Fibroblast of lung (primary cell): Measurements from ENCODE around the gene C5orf24. TPM values are rescaled to one million over a fixed set of nuclear protein-coding genes. Genes with fewer than 3 reads are reported as not detected.

Experiments used
- DNase-seq, 2 donors: peaks; one replicate each; pipeline versions ENCODE4 v3.0.0 to v3.0.0-alpha.2; 2010; ENCODE audit warnings: low read depth in 2 of 2
- H2AFZ ChIP-seq: 2 replicates; pipeline ENCODE4 v1.5.1; 2012; ENCODE audit warnings: low read length, control low read depth, inconsistent platforms
- H3K27ac ChIP-seq: 2 replicates; pipeline ENCODE4 v1.5.1; 2011; ENCODE audit warnings: low read length, control low read depth; ENCODE audit not compliant: insufficient read depth
- H3K27me3 ChIP-seq: 2 replicates; pipeline ENCODE4 v1.5.1; 2011; ENCODE audit warnings: mild to moderate bottlenecking, low read length; ENCODE audit not compliant: control insufficient read depth, insufficient read depth
- H3K36me3 ChIP-seq: 2 replicates; pipeline ENCODE4 v1.5.1; 2011; ENCODE audit warnings: low read length; ENCODE audit not compliant: control insufficient read depth, insufficient read depth
- H3K4me1 ChIP-seq: 2 replicates; pipeline ENCODE4 v1.5.1; 2011; ENCODE audit warnings: low read length; ENCODE audit not compliant: control insufficient read depth, insufficient read depth; ENCODE audit errors: extremely low read depth
- H3K4me2 ChIP-seq: 2 replicates; pipeline ENCODE4 v1.5.1; 2011; ENCODE audit warnings: low read length, control low read depth; ENCODE audit not compliant: insufficient read depth; ENCODE audit errors: extremely low read depth
- H3K4me3 ChIP-seq, 4 experiments: fragments of 200-600 bp in 1 of 4; sonication (generic) in 1 of 4; replicated peaks in 1 of 4; 2 replicates each; pipeline ENCODE4 v1.5.1; 2011 to 2016; ENCODE audit warnings: low read length in 4 of 4, low read depth in 3 of 4, mild to moderate bottlenecking in 3 of 4, control low read depth in 2 of 4, inconsistent platforms in 1 of 4, mixed read lengths in 1 of 4; ENCODE audit not compliant: insufficient read depth in 1 of 4; ENCODE audit errors: control extremely low read depth in 1 of 4
- H3K79me2 ChIP-seq: 2 replicates; pipeline ENCODE4 v1.5.1; 2012; ENCODE audit warnings: mild to moderate bottlenecking, low read length, inconsistent platforms; ENCODE audit not compliant: control insufficient read depth, insufficient read depth
- H3K9ac ChIP-seq: 2 replicates; pipeline ENCODE4 v1.5.1; 2011; ENCODE audit warnings: mild to moderate bottlenecking, low read length, control low read depth; ENCODE audit not compliant: insufficient read depth
- H3K9me3 ChIP-seq: 2 replicates; pipeline ENCODE4 v1.5.1; 2012; ENCODE audit warnings: low read depth, low read length; ENCODE audit not compliant: control insufficient read depth, insufficient read depth
- H4K20me1 ChIP-seq: 2 replicates; pipeline ENCODE4 v1.5.1; 2011; ENCODE audit warnings: low read length; ENCODE audit not compliant: control insufficient read depth, insufficient read depth; ENCODE audit errors: extremely low read depth
- EZH2 ChIP-seq: IDR thresholded peaks from 2 replicates; pipeline ENCODE4 v1.5.1; 2012; ENCODE audit warnings: low read length, control low read depth, mild to moderate bottlenecking; ENCODE audit errors: missing control alignments
- polyA plus RNA-seq, 2 donors: library from polyadenylated mRNA; depleted of rRNA in 1 of 2; stranded (reverse) in 1 of 2; unstranded in 1 of 2; fragments of >200 nt; gene quantifications; 2 replicates each; pipeline ENCODE4 v1.2.1, GENCODE V29; 2011 to 2012; ENCODE audit warnings: missing spikeins in 1 of 2
- total RNA-seq: library from RNA; depleted of rRNA; stranded (reverse); fragments of >200 nt; gene quantifications from 2 replicates; pipeline ENCODE4 v1.2.1, GENCODE V29; 2014
- TF ChIP-seq, protein P1 (sequence below), 2 donors: IDR thresholded peaks in 1 of 2; conservative IDR thresholded peaks in 1 of 2; 1 replicate in 1 of 2; 2 replicates in 1 of 2; pipeline ENCODE4 v1.5.1; 2011 to 2012; ENCODE audit warnings: low read length in 2 of 2, control low read depth in 1 of 2, inconsistent platforms in 1 of 2, low read depth in 1 of 2, mild to moderate bottlenecking in 1 of 2

The C5orf24 gene
- total and polyA plus RNA-seq, 2 donors (not counting 1 experiment from before 2014, with no cell fraction given), result 40.0 to 71.3 TPM

DNA sequence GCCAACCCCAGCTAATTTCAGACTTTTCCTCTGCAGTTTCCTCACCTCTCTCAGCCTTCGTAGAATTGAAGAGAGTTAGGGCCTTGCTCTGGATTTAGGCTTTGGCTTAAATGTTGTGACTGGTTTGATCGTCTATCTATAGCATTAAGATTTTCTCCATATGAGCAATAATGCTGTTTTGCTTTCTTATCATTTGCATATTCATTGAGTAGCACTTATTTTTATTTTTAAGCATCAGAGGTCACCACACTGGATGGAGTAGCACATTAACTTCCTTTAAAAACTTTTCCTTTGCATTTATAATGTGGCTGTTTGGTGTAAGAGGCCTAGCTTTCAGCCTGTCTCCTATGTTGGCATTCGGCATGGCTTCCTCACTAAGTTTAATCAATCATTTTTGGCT lies 46.5 kb downstream of the C5orf24 start:
- Histone ChIP-seq H4K20me1 (no peaks in the 10 kb centered on the region), H3K9me3 (no peaks in the 10 kb centered on the region), H2AFZ (no peak overlapping the region), H3K27me3 (no peaks in the 10 kb centered on the region), H3K36me3 (no peaks in the 10 kb centered on the region), H3K79me2 (no peaks in the 10 kb centered on the region), H3K9ac (no peak overlapping the region), H3K27ac (no peak overlapping the region), H3K4me2 (no peak overlapping the region), H3K4me1 (no peaks in the 10 kb centered on the region), H3K4me3 (no peak overlapping the region)
- TF ChIP-seq, protein P1, sequence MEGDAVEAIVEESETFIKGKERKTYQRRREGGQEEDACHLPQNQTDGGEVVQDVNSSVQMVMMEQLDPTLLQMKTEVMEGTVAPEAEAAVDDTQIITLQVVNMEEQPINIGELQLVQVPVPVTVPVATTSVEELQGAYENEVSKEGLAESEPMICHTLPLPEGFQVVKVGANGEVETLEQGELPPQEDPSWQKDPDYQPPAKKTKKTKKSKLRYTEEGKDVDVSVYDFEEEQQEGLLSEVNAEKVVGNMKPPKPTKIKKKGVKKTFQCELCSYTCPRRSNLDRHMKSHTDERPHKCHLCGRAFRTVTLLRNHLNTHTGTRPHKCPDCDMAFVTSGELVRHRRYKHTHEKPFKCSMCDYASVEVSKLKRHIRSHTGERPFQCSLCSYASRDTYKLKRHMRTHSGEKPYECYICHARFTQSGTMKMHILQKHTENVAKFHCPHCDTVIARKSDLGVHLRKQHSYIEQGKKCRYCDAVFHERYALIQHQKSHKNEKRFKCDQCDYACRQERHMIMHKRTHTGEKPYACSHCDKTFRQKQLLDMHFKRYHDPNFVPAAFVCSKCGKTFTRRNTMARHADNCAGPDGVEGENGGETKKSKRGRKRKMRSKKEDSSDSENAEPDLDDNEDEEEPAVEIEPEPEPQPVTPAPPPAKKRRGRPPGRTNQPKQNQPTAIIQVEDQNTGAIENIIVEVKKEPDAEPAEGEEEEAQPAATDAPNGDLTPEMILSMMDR (conservative IDR thresholded peaks at IDR 0.05 in 1 of 2, IDR thresholded peaks at IDR 0.05 in 1 of 2; ENCODE audit: low read depth in 1 of 2, low read length in 2 of 2), result no peak
- no peak for TF ChIP-seq EZH2
- DNase-seq, result no peak

DNA sequence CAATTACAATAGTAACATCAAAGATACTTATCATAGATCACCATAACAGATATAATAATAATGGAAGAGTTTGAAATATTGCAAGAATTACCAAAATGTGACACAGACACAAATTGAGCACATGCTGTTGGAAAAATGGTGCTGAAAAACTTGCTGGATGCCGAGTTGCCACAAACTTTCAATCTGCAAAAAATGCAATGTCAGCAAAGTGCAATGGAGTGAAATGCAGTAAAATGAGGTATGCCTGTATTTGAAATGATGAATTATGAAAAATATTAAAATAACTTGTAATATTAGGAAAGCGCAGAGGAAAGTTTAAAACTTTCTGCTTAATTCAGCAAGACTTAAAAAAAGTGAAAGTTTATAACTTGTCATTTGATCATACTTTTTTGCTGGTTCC lies 47.2 kb downstream of the C5orf24 start:
- no peak for TF ChIP-seq EZH2
- TF ChIP-seq, protein P1 (conservative IDR thresholded peaks at IDR 0.05 in 1 of 2, IDR thresholded peaks at IDR 0.05 in 1 of 2; ENCODE audit: low read depth in 1 of 2, low read length in 2 of 2), result no peak
- Histone ChIP-seq H4K20me1 (no peaks in the 10 kb centered on the region), H3K27me3 (no peaks in the 10 kb centered on the region), H2AFZ (no peak overlapping the region), H3K36me3 (no peaks in the 10 kb centered on the region), H3K27ac (no peak overlapping the region), H3K9ac (no peak overlapping the region), H3K79me2 (no peaks in the 10 kb centered on the region), H3K4me3 (no peak overlapping the region), H3K4me1 (no peaks in the 10 kb centered on the region), H3K9me3 (no peaks in the 10 kb centered on the region), H3K4me2 (no peak overlapping the region)
- DNase-seq, result no peak

DNA sequence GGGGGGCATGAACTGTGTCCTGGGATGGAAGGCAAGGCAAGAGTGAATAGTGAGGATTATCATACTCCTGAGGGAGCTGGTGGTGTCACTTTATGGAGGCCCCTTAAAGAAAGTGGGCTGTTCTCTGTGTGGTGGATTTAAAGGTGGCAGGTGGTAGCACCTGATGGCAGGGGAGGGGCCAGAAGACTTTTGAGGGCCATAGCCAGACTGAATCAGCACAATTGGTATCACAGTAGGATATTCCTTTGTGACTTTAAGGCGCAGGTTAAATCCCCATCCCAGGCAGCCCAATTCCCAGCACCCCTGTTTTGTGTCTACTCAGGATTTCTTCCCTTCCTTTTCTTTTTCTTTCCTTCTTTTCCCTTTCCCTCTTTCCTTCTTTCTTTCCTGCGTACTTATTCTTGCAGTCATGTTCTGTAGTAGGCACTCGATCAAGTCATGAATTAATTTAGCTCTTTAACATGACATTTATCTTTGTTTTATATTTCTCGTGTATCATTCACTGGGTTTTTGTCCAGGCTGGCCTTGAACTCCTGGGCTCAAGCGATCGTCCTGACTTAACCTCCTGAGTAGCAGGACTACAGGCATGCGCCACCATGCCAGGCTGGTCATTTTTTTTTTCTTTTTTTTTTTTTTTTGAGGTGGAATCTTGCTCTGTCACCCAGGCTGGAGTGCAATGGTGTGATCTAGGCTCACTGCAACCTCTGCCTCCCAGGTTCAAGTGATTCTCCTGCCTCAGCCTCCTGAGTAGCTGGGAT lies 48.2 kb downstream of the C5orf24 start:
- no peak overlapping the region for H3K4me3 ChIP-seq
- H2AFZ ChIP-seq, result no peak overlapping the region
- H3K9ac ChIP-seq, result no peak overlapping the region
- no peaks in the 10 kb centered on the region for H4K20me1 ChIP-seq
- H3K4me1 ChIP-seq, result no peaks in the 10 kb centered on the region
- H3K79me2 ChIP-seq, result no peaks in the 10 kb centered on the region
- no peaks in the 10 kb centered on the region for H3K36me3 ChIP-seq
- no peak overlapping the region for H3K4me2 ChIP-seq
- TF ChIP-seq, protein P1 (conservative IDR thresholded peaks at IDR 0.05 in 1 of 2, IDR thresholded peaks at IDR 0.05 in 1 of 2; ENCODE audit: low read depth in 1 of 2, low read length in 2 of 2), result no peak
- no peak for TF ChIP-seq EZH2
- no peaks in the 10 kb centered on the region for H3K9me3 ChIP-seq
- no peak overlapping the region for H3K27ac ChIP-seq
- no peaks in the 10 kb centered on the region for H3K27me3 ChIP-seq
- no peak for DNase-seq
